ENCODE measurements around the gene ZNF747. TPM values are rescaled to one million over a fixed set of nuclear protein-coding genes. Genes with fewer than 3 reads are reported as not detected.
"Not testable (repeated sequence)": the region's sequence is repeated elsewhere in the genome, so short reads cannot be mapped to it uniquely, and the experiment has no call there.

The ZNF747 gene
- polyA plus RNA-seq, 1 experiment: 6.4 TPM

- CTCF ChIA-PET: no interaction called here
- H3K36me3 ChIP-seq (ENCODE audit: control insufficient read depth, insufficient read depth, low read length): peaks cover 2% of the 10 kb centered on the region; the same call in 1 of the 2 replicates
- no peaks in the 10 kb centered on the region for H3K27me3 ChIP-seq (ENCODE audit: control insufficient read depth, insufficient read depth, low read length)
- POLR2A ChIA-PET: no interaction called here
- no peak for TF ChIP-seq CTCF (IDR thresholded peaks at IDR 0.05; ENCODE audit: insufficient read depth, low read depth, low read length)
- no peak for DNase-seq (ENCODE audit: low read depth)
- H3K4me3 ChIP-seq (ENCODE audit: low read depth, low read length): no peak overlapping the region
Measured at GRCh38 chr16:30539000-30539964, 4.6 kb upstream of the ZNF747 start.

GRCh38 chr16:30536391-30537024 is 1.9 kb upstream of the ZNF747 start:
- H3K27me3 ChIP-seq (ENCODE audit: control insufficient read depth, insufficient read depth, low read length); POLR2A ChIA-PET; DNase-seq (ENCODE audit: low read depth); H3K36me3 ChIP-seq (ENCODE audit: control insufficient read depth, insufficient read depth, low read length); H3K4me3 ChIP-seq (ENCODE audit: low read depth, low read length): not testable (repeated sequence)
- CTCF ChIA-PET: interaction anchor here (1.3 to 2.6 kb wide), 7 partner anchors 9 to 107 kb away, joined by 3 to 13 read pairs (median 5); partner anchors contain the start of gene DCTPP1

GRCh38 chr16:30535777-30536190 is 1.1 kb upstream of the ZNF747 start:
- Histone ChIP-seq H3K4me3 (ENCODE audit: low read depth, low read length) (peak overlapping the region; percentile 56), H3K36me3 (ENCODE audit: control insufficient read depth, insufficient read depth, low read length) (peaks cover 2% of the 10 kb centered on the region), H3K27me3 (ENCODE audit: control insufficient read depth, insufficient read depth, low read length) (no peaks in the 10 kb centered on the region)
- POLR2A ChIA-PET: interaction anchor here (0.6 to 1.0 kb wide), 2 partner anchors 18 to 75 kb away, joined by 3 to 4 read pairs; partner anchors contain the start of gene ZNF689
- DNase-seq (ENCODE audit: low read depth): no peak
- CTCF ChIA-PET: interaction anchor here (0.6 to 2.6 kb wide), 15 partner anchors 9 to 157 kb away, joined by 3 to 13 read pairs (median 4); partner anchors contain the start of genes DCTPP1 and ZNF764
- TF ChIP-seq CTCF (IDR thresholded peaks at IDR 0.05; ENCODE audit: insufficient read depth, low read depth, low read length): peak; percentile 87

GRCh38 chr16:30535106-30535776 is 583 bp upstream of the ZNF747 start:
- Histone ChIP-seq H3K27me3 (ENCODE audit: control insufficient read depth, insufficient read depth, low read length) (no peaks in the 10 kb centered on the region), H3K36me3 (ENCODE audit: control insufficient read depth, insufficient read depth, low read length) (peaks cover 2% of the 10 kb centered on the region), H3K4me3 (ENCODE audit: low read depth, low read length) (peak overlapping the region; percentile 56)
- ChIA-PET POLR2A (interaction anchor here (0.6 to 1.0 kb wide), 2 partner anchors 19 to 75 kb away, joined by 3 to 4 read pairs; partner anchors contain the start of gene ZNF689), CTCF (interaction anchor here (0.6 to 2.6 kb wide), 16 partner anchors 11 to 157 kb away, joined by 3 to 13 read pairs (median 4); partner anchors contain the start of genes DCTPP1, PRR14 and ZNF764)
- TF ChIP-seq CTCF (IDR thresholded peaks at IDR 0.05; ENCODE audit: insufficient read depth, low read depth, low read length): no peak
- no peak for DNase-seq (ENCODE audit: low read depth)

- TF ChIP-seq CTCF (IDR thresholded peaks at IDR 0.05; ENCODE audit: insufficient read depth, low read depth, low read length): no peak
Measured at GRCh38 chr16:30533748-30534367, 800 bp downstream of the ZNF747 start.

More at GRCh38 chr16:30533748-30534367, 800 bp downstream of the ZNF747 start:
- no peak for DNase-seq (ENCODE audit: low read depth)
- H3K27me3 ChIP-seq (ENCODE audit: control insufficient read depth, insufficient read depth, low read length): no peaks in the 10 kb centered on the region
- POLR2A ChIA-PET: no interaction called here
- H3K4me3 ChIP-seq (ENCODE audit: low read depth, low read length): peak overlapping the region; percentile 56
- CTCF ChIA-PET: interaction anchor here (0.6 to 2.6 kb wide), 5 partner anchors 10 to 117 kb away, joined by 3 to 13 read pairs (median 3); partner anchors contain the start of gene PRR14
- H3K36me3 ChIP-seq (ENCODE audit: control insufficient read depth, insufficient read depth, low read length): no peaks in the 10 kb centered on the region; the same call in none of the 2 replicates

Data from BJ (cell line).